K562 (cell line): Measurements from ENCODE around the gene GHR. TPM values are rescaled to one million over a fixed set of nuclear protein-coding genes. Genes with fewer than 3 reads are reported as not detected.

ENCODE experiments used
- ATAC-seq: fragments of 200-7000 bp; cut with Tn5 transposase; 3 replicates; pipeline ENCODE4 v1.9.1; 2020; ENCODE audit warnings: moderate library complexity
- BruUV-seq: library from RNA; stranded (reverse); fragments of 400-500 nt; replicated peaks from 2 replicates; lab custom pipeline; 2021; lab: Mats Ljungman, UMichigan
- CTCF ChIA-PET: fragments of 300-600 bp; formaldehyde crosslinking; extraction: SDS; loops from one replicate; lab custom pipeline; 2021; ENCODE audit warnings: low intra/inter-chr PET ratio; lab: Yijun Ruan, JAX
- POLR2A ChIA-PET: fragments of 300-600, 350-650 bp; sonication (Branson Sonifier 250); formaldehyde crosslinking; extraction: SDS; loops from one replicate; lab custom pipeline; 2021; ENCODE audit warnings: antibody characterized with exemption, inconsistent platforms; lab: Yijun Ruan, JAX
- DNase-seq, 4 experiments: peaks; one replicate each; pipeline versions ENCODE4 v3.0.0 to v3.0.0-alpha.2; 2011 to 2018; ENCODE audit warnings: low spot score in 3 of 4, mixed read lengths in 3 of 4; ENCODE audit errors: extremely low read depth in 1 of 4
- FAIRE-seq: peaks from 2 replicates; lab custom pipeline; 2011; peaks lifted over from hg19 to GRCh38; lab: Jason Lieb, UNC
- H2AFZ ChIP-seq: 2 replicates; pipeline ENCODE4 v1.6.0; 2011; ENCODE audit warnings: low read depth, low read length, control low read depth, inconsistent platforms
- H3K27ac ChIP-seq: fragments of 200-600 bp; 3 replicates; pipeline ENCODE4 v1.8.0; 2011; ENCODE audit warnings: low read depth, mild to moderate bottlenecking, control low read depth, inconsistent platforms, low read length, moderate library complexity, mixed read lengths; ENCODE audit errors: extremely low read depth
- H3K27me3 ChIP-seq, 2 experiments: fragments of 300-600 bp in 1 of 2; 2 replicates in 1 of 2; 3 replicates in 1 of 2; pipeline versions ENCODE4 v1.6.0 to v1.8.0; 2011; ENCODE audit warnings: inconsistent platforms in 2 of 2, low read length in 2 of 2, mild to moderate bottlenecking in 1 of 2, mixed read lengths in 1 of 2, moderate library complexity in 1 of 2; ENCODE audit not compliant: control insufficient read depth in 2 of 2, insufficient read depth in 2 of 2
- H3K36me3 ChIP-seq: fragments of 300-600 bp; 3 replicates; pipeline ENCODE4 v1.8.0; 2011; ENCODE audit warnings: mild to moderate bottlenecking, low read length, inconsistent platforms; ENCODE audit not compliant: control insufficient read depth, insufficient read depth
- H3K4me1 ChIP-seq, 2 experiments: fragments of 200-600 bp in 1 of 2; replicated peaks in 1 of 2; 2 replicates in 1 of 2; 3 replicates in 1 of 2; pipeline versions ENCODE4 v1.5.1 to v1.8.0; 2011; ENCODE audit warnings: inconsistent platforms in 2 of 2, low read length in 2 of 2, mild to moderate bottlenecking in 1 of 2, mixed read lengths in 1 of 2, moderate library complexity in 1 of 2; ENCODE audit not compliant: control insufficient read depth in 2 of 2, insufficient read depth in 2 of 2
- H3K4me2 ChIP-seq: 2 replicates; pipeline ENCODE4 v1.6.1; 2011; ENCODE audit warnings: low read length, control low read depth, inconsistent platforms, mixed read lengths; ENCODE audit not compliant: insufficient read depth
- H3K4me3 ChIP-seq: fragments of 200-600 bp; sonication (generic), shearing (Covaris generic); 2 replicates; pipeline ENCODE4 v1.5.1; 2016; ENCODE audit warnings: control low read depth, inconsistent platforms
- H3K79me2 ChIP-seq: fragments of 200-600 bp; 3 replicates; pipeline ENCODE4 v1.8.0; 2011; ENCODE audit warnings: low read length, inconsistent platforms; ENCODE audit not compliant: control insufficient read depth, insufficient read depth
- H3K9ac ChIP-seq, 2 experiments: 2 replicates each; pipeline versions ENCODE4 v1.6.0 to v1.6.1; 2011; ENCODE audit warnings: low read depth in 2 of 2, low read length in 2 of 2, control low read depth in 1 of 2, inconsistent platforms in 1 of 2, mild to moderate bottlenecking in 1 of 2, mixed read lengths in 1 of 2; ENCODE audit not compliant: insufficient read depth in 1 of 2
- H3K9me1 ChIP-seq: one replicate; pipeline ENCODE4 v1.6.0; 2011; ENCODE audit warnings: inconsistent platforms, mild to moderate bottlenecking, low read length, moderate library complexity; ENCODE audit not compliant: control insufficient read depth, insufficient read depth
- H3K9me3 ChIP-seq: replicated peaks from 2 replicates; pipeline ENCODE4 v1.5.1; 2011; ENCODE audit warnings: low read depth, low read length, inconsistent platforms; ENCODE audit not compliant: control insufficient read depth, insufficient read depth
- H4K20me1 ChIP-seq: replicated peaks from 2 replicates; pipeline ENCODE4 v1.6.1; 2011; ENCODE audit warnings: low read length, inconsistent platforms, mixed read lengths; ENCODE audit not compliant: control insufficient read depth, insufficient read depth
- CBX1 ChIP-seq: sonication (generic); IDR thresholded peaks from 2 replicates; pipeline ENCODE4 v1.6.1; 2016; ENCODE audit warnings: antibody characterized with exemption, low read depth, mild to moderate bottlenecking
- JUNB ChIP-seq: fragments of 450-650 bp; formaldehyde crosslinking; conservative IDR thresholded peaks from 2 replicates; pipeline ENCODE4 v1.4.0; 2020; ENCODE audit warnings: mild to moderate bottlenecking
- SRSF7 ChIP-seq: fragments of 200-400 bp; formaldehyde crosslinking; optimal IDR thresholded peaks from 2 replicates; pipeline ENCODE3; 2017; ENCODE audit warnings: mild to moderate bottlenecking, low read depth, low read length
- ZBED1 ChIP-seq: IDR thresholded peaks from 2 replicates; pipeline ENCODE4 v1.6.1; 2014
- WGBS: fragments of 100-300 bp; shearing (Covaris generic); methylation state at CpG from one replicate; pipeline ENCODE4 v1.1.6; 2016; ENCODE audit warnings: low coverage, mixed read lengths; ENCODE audit not compliant: insufficient coverage; ENCODE audit errors: missing lambda C conversion rate; 5-methylcytosine and 5-hydroxymethylcytosine counted together
- in situ Hi-C: fragments of 300-500 bp; cut with MboI; formaldehyde crosslinking; loops from 4 replicates; pipeline ENCODE4 v1.15.0; 2018; ENCODE audit warnings: inconsistent platforms, mixed read lengths
- intact Hi-C: fragments of 100-400 bp; cut with micrococcal nuclease; formaldehyde crosslinking; loops from 2 replicates; pipeline ENCODE4 v1.14.2; 2022
- polyA plus RNA-seq, 8 experiments: library from polyadenylated mRNA; depleted of rRNA in 4 of 8; stranded (reverse) in 5 of 8; unstranded in 3 of 8; fragments of >200 nt; fragmentation: Nextera tagmentation in 2 of 8; fragmentation: Illumina TruSeq in 1 of 8; extraction: Ambion mirVana in 2 of 8; extraction: Trizol in 1 of 8; gene quantifications; 2 replicates each; pipeline versions ENCODE4 v1.2.1 to v1.2.3, GENCODE V29; 2011 to 2014; ENCODE audit warnings: inconsistent platforms in 1 of 8, missing spikeins in 1 of 8
- total RNA-seq, 7 experiments: library from RNA; depleted of rRNA in 6 of 7; stranded (reverse); fragments of >200 nt in 6 of 7; fragmentation: Illumina TruSeq in 2 of 7; extraction: Trizol in 2 of 7; gene quantifications; 2 replicates each; pipeline versions ENCODE4 v1.2.1 to v1.2.3, GENCODE V29; 2011 to 2021; ENCODE audit warnings: low replicate concordance in 1 of 7
- TF ChIP-seq, protein P1 (sequence below): IDR thresholded peaks from 3 replicates; pipeline ENCODE4 v1.6.1; 2011; ENCODE audit warnings: borderline replicate concordance, mild to moderate bottlenecking, moderate library complexity; ENCODE audit not compliant: insufficient read length; ENCODE audit errors: extremely low read depth
- TF ChIP-seq, protein P2 (sequence below): sonication (generic); formaldehyde crosslinking; IDR thresholded peaks from 2 replicates; pipeline ENCODE4 v1.8.1; 2023; ENCODE audit warnings: mild to moderate bottlenecking, missing genetic modification reagents, moderate library complexity

GHR gene
- total and polyA plus RNA-seq, 9 of the 15 experiments (the other 6 are each of a cell fraction or from before 2014, with no cell fraction given), result 0.01 to 0.13 (median 0.07) TPM; not detected in 5

DNA sequence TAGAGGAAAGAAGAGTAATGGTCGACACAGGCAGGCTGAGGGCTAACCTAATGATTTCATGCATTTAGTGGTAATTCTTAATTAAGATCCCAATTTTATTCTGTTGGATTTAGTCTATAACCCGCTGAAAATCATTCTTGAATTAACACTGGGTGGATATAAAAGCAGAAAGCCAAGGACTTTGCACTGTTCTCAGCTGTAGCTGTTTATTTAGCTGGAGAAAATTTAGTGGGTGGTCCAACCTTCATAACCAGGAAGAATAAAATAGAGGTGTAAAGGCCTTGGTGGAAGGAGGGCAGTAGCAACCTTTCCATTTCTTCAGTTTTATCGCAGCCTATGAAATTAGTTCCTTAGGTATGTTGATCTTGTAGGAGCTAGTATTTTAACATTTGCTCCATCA, 92.3 kb downstream of the GHR start:
- Histone ChIP-seq H3K4me3 (no peak overlapping the region), H3K9me1 (no peaks in the 10 kb centered on the region), H3K36me3 (no peaks in the 10 kb centered on the region), H3K9me3 (no peaks in the 10 kb centered on the region), H3K27me3 (no peaks in the 10 kb centered on the region), H3K4me1 (no peaks in the 10 kb centered on the region), H3K4me2 (no peak overlapping the region), H3K79me2 (no peaks in the 10 kb centered on the region), H4K20me1 (no peaks in the 10 kb centered on the region), H3K9ac (no peak overlapping the region), H2AFZ (no peak overlapping the region), H3K27ac (no peak overlapping the region)
- 1% methylated on average over 3 of the region's 3 CpGs for WGBS
- ChIA-PET POLR2A (no interaction called here), CTCF (interaction anchor here (0.7 to 1.5 kb wide), 3 partner anchors 68 to 374 kb away, joined by 4 to 13 read pairs (median 5); no protein-coding TSS in a partner anchor)
- DNase-seq (no peak), ATAC-seq (no peak), FAIRE-seq (no peak)
- intact Hi-C loops (loop anchor here (5.0 kb wide), 2 partner anchors 122 to 252 kb away; no protein-coding TSS in a partner anchor), in situ Hi-C loops (no loop called here)
- TF ChIP-seq CBX1 (no peak), ZBED1 (no peak), JUNB (CRISPR knock-in tag) (no peak), SRSF7 (no peak)
- TF ChIP-seq, protein P1, sequence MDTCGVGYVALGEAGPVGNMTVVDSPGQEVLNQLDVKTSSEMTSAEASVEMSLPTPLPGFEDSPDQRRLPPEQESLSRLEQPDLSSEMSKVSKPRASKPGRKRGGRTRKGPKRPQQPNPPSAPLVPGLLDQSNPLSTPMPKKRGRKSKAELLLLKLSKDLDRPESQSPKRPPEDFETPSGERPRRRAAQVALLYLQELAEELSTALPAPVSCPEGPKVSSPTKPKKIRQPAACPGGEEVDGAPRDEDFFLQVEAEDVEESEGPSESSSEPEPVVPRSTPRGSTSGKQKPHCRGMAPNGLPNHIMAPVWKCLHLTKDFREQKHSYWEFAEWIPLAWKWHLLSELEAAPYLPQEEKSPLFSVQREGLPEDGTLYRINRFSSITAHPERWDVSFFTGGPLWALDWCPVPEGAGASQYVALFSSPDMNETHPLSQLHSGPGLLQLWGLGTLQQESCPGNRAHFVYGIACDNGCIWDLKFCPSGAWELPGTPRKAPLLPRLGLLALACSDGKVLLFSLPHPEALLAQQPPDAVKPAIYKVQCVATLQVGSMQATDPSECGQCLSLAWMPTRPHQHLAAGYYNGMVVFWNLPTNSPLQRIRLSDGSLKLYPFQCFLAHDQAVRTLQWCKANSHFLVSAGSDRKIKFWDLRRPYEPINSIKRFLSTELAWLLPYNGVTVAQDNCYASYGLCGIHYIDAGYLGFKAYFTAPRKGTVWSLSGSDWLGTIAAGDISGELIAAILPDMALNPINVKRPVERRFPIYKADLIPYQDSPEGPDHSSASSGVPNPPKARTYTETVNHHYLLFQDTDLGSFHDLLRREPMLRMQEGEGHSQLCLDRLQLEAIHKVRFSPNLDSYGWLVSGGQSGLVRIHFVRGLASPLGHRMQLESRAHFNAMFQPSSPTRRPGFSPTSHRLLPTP, result no peak
- TF ChIP-seq, protein P2, sequence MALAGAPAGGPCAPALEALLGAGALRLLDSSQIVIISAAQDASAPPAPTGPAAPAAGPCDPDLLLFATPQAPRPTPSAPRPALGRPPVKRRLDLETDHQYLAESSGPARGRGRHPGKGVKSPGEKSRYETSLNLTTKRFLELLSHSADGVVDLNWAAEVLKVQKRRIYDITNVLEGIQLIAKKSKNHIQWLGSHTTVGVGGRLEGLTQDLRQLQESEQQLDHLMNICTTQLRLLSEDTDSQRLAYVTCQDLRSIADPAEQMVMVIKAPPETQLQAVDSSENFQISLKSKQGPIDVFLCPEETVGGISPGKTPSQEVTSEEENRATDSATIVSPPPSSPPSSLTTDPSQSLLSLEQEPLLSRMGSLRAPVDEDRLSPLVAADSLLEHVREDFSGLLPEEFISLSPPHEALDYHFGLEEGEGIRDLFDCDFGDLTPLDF (CRISPR knock-in tag), result no peak
- BruUV-seq, result no TSS peak
